HepG2 (cell line): ENCODE results near the gene VWA7. TPM values are rescaled to one million over a fixed set of nuclear protein-coding genes. Genes with fewer than 3 reads are reported as not detected.

Experiments
- ADNP ChIP-seq: sonication (generic); formaldehyde crosslinking; IDR thresholded peaks from 2 replicates; pipeline ENCODE4 v1.4.0; 2020; ENCODE audit warnings: missing genetic modification reagents
- GABPB1 ChIP-seq: IDR thresholded peaks from 2 replicates; pipeline ENCODE4 v1.6.1; 2016; ENCODE audit warnings: mild to moderate bottlenecking, missing genetic modification reagents, moderate library complexity, missing compliant biosample characterization
- HDAC1 ChIP-seq: sonication (generic); formaldehyde crosslinking; IDR thresholded peaks from 2 replicates; pipeline ENCODE4 v1.5.1; 2020; ENCODE audit warnings: mild to moderate bottlenecking, missing genetic modification reagents
- HNRNPK ChIP-seq: fragments of 200-400 bp; formaldehyde crosslinking; IDR thresholded peaks from 2 replicates; pipeline ENCODE4 v1.6.1; 2018; ENCODE audit warnings: low read length, low read depth, moderate library complexity, mild to moderate bottlenecking; ENCODE audit not compliant: poor library complexity, severe bottlenecking
- NFIB ChIP-seq: sonication (generic); formaldehyde crosslinking; IDR thresholded peaks from 2 replicates; pipeline ENCODE4 v1.9.0; 2021; ENCODE audit warnings: missing genetic modification reagents, mild to moderate bottlenecking, borderline replicate concordance
- REXO4 ChIP-seq: sonication (generic); formaldehyde crosslinking; IDR thresholded peaks from 2 replicates; pipeline ENCODE4 v1.8.0; 2022; ENCODE audit warnings: missing genetic modification reagents, mild to moderate bottlenecking, borderline replicate concordance
- RFX3 ChIP-seq: IDR thresholded peaks from 2 replicates; pipeline ENCODE4 v1.6.1; 2016; ENCODE audit warnings: missing biosample characterization, missing genetic modification reagents
- SIN3B ChIP-seq: fragments of 150-350 bp; IDR thresholded peaks from 2 replicates; pipeline ENCODE4 v1.6.1; 2014; ENCODE audit warnings: low read length
- TRIM24 ChIP-seq: sonication (generic); formaldehyde crosslinking; IDR thresholded peaks from 2 replicates; pipeline ENCODE4 v1.8.0; 2022; ENCODE audit warnings: mild to moderate bottlenecking, missing genetic modification reagents
- ZKSCAN1 ChIP-seq: fragments of 150-350 bp; IDR thresholded peaks from 2 replicates; pipeline ENCODE4 v1.6.1; 2014; ENCODE audit warnings: low read length
- ZNF124 ChIP-seq: sonication (generic); formaldehyde crosslinking; IDR thresholded peaks from 2 replicates; pipeline ENCODE4 v1.4.0; 2020; ENCODE audit warnings: missing genetic modification reagents
- ZNF17 ChIP-seq: sonication (generic); formaldehyde crosslinking; IDR thresholded peaks from 2 replicates; pipeline ENCODE4 v1.5.0; 2020; ENCODE audit warnings: mild to moderate bottlenecking, missing genetic modification reagents
- ZNF264 ChIP-seq: sonication (generic); formaldehyde crosslinking; IDR thresholded peaks from 2 replicates; pipeline ENCODE4 v1.4.0; 2020; ENCODE audit warnings: missing genetic modification reagents
- ZNF343 ChIP-seq: sonication (generic); formaldehyde crosslinking; IDR thresholded peaks from 2 replicates; pipeline ENCODE4 v1.4.0; 2020; ENCODE audit warnings: mild to moderate bottlenecking, missing genetic modification reagents
- ZNF549 ChIP-seq: sonication (generic); formaldehyde crosslinking; IDR thresholded peaks from 2 replicates; pipeline ENCODE4 v1.5.0; 2020; ENCODE audit warnings: missing genetic modification reagents
- ZNF75D ChIP-seq: sonication (generic); formaldehyde crosslinking; IDR thresholded peaks from 2 replicates; pipeline ENCODE4 v1.8.1; 2023; ENCODE audit warnings: missing genetic modification reagents, mild to moderate bottlenecking, borderline replicate concordance
- ZNF780A ChIP-seq: sonication (generic); formaldehyde crosslinking; IDR thresholded peaks from 2 replicates; pipeline ENCODE4 v1.8.0; 2022; ENCODE audit warnings: mild to moderate bottlenecking, missing genetic modification reagents, moderate library complexity
- ZNF790 ChIP-seq: sonication (generic); formaldehyde crosslinking; IDR thresholded peaks from 2 replicates; pipeline ENCODE4 v1.8.0; 2022; ENCODE audit warnings: missing genetic modification reagents, mild to moderate bottlenecking, borderline replicate concordance
- ZNF841 ChIP-seq: sonication (generic); formaldehyde crosslinking; IDR thresholded peaks from 2 replicates; pipeline ENCODE4 v1.8.1; 2023; ENCODE audit warnings: missing genetic modification reagents, borderline replicate concordance
- polyA plus RNA-seq, 8 experiments: library from polyadenylated mRNA; depleted of rRNA in 3 of 8; stranded (reverse) in 7 of 8; unstranded in 1 of 8; fragments of >200 nt; fragmentation: Illumina TruSeq in 4 of 8; extraction: Trizol in 4 of 8; gene quantifications; 2 replicates each; pipeline versions ENCODE4 v1.2.1 to v1.2.3, GENCODE V29; 2011 to 2016; ENCODE audit warnings: low read depth in 4 of 8, missing spikeins in 1 of 8, mixed read lengths in 1 of 8; ENCODE audit not compliant: insufficient read depth in 1 of 8
- total RNA-seq, 5 experiments: library from RNA; depleted of rRNA; stranded (reverse); fragments of >200 nt; fragmentation: Illumina TruSeq; extraction: Trizol; gene quantifications; 2 replicates each; pipeline ENCODE4 v1.2.3, GENCODE V29; 2016; ENCODE audit warnings: low read depth in 1 of 5
- TF ChIP-seq, protein P1 (sequence below): sonication (generic); formaldehyde crosslinking; IDR thresholded peaks from 2 replicates; pipeline ENCODE4 v1.4.0; 2020; ENCODE audit warnings: missing genetic modification reagents
- TF ChIP-seq, protein P2 (sequence below): sonication (generic); formaldehyde crosslinking; IDR thresholded peaks from 2 replicates; pipeline ENCODE4 v1.4.0; 2020; ENCODE audit warnings: missing genetic modification reagents

The VWA7 gene
- total and polyA plus RNA-seq, 2 of the 13 experiments (the other 11 are each of a cell fraction or from before 2014, with no cell fraction given) = 0.86 to 3.3 TPM

DNA sequence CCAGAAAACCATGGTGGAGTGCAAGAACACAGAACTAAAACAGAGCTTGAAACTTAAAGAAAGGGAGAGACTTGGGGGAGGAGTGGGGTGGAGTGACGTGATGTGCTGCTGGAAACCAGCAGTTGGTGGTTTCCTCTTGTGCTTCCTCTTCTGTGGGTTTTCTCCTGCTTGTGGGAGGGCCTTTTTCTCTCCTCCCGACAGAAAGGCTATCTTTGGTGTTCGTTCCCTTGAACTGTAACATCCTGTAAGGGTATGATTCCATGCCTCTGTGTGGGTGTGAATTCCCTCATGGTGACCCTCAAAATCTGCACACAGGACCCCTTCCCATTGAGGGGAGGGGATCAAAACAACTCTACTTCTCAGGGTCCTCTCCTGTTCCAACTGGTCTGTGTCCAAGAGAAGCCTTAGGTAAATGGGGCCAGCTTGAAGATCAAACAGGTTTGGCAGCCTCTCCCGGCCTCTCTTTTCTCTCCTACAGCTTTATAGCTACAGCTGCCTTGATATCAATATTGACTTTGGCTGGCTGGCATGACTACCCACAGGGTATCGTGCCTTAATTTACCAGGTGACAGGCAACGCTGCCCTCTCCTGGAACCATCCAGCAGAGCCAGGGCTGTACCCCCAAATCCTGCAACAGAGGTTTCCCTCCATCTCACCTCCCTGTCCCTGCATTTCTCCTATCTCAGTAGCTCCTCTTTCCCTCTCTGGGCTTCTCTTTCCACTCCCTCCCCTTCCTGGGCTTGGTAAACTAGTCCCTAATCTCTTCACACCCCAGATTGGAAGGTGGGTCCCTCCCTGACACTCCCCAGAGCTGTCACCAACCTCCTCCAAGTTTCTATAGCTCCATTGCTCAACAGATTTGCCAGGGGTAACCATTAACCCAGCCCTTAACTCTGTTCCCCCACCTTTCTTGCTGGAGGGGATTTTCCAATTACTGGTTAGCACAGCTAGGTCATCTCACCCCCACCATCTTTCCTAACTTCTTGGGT is 38.8 kb downstream of the VWA7 start (continued):
- TF ChIP-seq, protein P1, sequence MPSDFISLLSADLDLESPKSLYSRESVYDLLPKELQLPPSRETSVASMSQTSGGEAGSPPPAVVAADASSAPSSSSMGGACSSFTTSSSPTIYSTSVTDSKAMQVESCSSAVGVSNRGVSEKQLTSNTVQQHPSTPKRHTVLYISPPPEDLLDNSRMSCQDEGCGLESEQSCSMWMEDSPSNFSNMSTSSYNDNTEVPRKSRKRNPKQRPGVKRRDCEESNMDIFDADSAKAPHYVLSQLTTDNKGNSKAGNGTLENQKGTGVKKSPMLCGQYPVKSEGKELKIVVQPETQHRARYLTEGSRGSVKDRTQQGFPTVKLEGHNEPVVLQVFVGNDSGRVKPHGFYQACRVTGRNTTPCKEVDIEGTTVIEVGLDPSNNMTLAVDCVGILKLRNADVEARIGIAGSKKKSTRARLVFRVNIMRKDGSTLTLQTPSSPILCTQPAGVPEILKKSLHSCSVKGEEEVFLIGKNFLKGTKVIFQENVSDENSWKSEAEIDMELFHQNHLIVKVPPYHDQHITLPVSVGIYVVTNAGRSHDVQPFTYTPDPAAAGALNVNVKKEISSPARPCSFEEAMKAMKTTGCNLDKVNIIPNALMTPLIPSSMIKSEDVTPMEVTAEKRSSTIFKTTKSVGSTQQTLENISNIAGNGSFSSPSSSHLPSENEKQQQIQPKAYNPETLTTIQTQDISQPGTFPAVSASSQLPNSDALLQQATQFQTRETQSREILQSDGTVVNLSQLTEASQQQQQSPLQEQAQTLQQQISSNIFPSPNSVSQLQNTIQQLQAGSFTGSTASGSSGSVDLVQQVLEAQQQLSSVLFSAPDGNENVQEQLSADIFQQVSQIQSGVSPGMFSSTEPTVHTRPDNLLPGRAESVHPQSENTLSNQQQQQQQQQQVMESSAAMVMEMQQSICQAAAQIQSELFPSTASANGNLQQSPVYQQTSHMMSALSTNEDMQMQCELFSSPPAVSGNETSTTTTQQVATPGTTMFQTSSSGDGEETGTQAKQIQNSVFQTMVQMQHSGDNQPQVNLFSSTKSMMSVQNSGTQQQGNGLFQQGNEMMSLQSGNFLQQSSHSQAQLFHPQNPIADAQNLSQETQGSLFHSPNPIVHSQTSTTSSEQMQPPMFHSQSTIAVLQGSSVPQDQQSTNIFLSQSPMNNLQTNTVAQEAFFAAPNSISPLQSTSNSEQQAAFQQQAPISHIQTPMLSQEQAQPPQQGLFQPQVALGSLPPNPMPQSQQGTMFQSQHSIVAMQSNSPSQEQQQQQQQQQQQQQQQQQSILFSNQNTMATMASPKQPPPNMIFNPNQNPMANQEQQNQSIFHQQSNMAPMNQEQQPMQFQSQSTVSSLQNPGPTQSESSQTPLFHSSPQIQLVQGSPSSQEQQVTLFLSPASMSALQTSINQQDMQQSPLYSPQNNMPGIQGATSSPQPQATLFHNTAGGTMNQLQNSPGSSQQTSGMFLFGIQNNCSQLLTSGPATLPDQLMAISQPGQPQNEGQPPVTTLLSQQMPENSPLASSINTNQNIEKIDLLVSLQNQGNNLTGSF = no peak
- TF ChIP-seq ZKSCAN1 = no peak
- TF ChIP-seq TRIM24 (CRISPR knock-in tag) = no peak
- no peak for TF ChIP-seq ZNF75D (CRISPR knock-in tag)
- TF ChIP-seq ZNF549 (CRISPR knock-in tag) = no peak
- TF ChIP-seq ZNF124 (CRISPR knock-in tag) = no peak
- TF ChIP-seq ZNF343 (CRISPR knock-in tag) = no peak; the same call in 1 of the 2 replicates
- no peak for TF ChIP-seq RFX3
- TF ChIP-seq, protein P2, sequence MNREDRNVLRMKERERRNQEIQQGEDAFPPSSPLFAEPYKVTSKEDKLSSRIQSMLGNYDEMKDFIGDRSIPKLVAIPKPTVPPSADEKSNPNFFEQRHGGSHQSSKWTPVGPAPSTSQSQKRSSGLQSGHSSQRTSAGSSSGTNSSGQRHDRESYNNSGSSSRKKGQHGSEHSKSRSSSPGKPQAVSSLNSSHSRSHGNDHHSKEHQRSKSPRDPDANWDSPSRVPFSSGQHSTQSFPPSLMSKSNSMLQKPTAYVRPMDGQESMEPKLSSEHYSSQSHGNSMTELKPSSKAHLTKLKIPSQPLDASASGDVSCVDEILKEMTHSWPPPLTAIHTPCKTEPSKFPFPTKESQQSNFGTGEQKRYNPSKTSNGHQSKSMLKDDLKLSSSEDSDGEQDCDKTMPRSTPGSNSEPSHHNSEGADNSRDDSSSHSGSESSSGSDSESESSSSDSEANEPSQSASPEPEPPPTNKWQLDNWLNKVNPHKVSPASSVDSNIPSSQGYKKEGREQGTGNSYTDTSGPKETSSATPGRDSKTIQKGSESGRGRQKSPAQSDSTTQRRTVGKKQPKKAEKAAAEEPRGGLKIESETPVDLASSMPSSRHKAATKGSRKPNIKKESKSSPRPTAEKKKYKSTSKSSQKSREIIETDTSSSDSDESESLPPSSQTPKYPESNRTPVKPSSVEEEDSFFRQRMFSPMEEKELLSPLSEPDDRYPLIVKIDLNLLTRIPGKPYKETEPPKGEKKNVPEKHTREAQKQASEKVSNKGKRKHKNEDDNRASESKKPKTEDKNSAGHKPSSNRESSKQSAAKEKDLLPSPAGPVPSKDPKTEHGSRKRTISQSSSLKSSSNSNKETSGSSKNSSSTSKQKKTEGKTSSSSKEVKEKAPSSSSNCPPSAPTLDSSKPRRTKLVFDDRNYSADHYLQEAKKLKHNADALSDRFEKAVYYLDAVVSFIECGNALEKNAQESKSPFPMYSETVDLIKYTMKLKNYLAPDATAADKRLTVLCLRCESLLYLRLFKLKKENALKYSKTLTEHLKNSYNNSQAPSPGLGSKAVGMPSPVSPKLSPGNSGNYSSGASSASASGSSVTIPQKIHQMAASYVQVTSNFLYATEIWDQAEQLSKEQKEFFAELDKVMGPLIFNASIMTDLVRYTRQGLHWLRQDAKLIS (CRISPR knock-in tag) = no peak; the same call in none of the 2 replicates
- TF ChIP-seq ZNF264 (CRISPR knock-in tag) = peak; percentile 28; the same call in 1 of the 2 replicates
- TF ChIP-seq HNRNPK = peak; percentile 1
- no peak for TF ChIP-seq NFIB (CRISPR knock-in tag)
- TF ChIP-seq ZNF841 (CRISPR knock-in tag) = no peak
- no peak for TF ChIP-seq REXO4 (CRISPR knock-in tag)
- TF ChIP-seq GABPB1 (CRISPR knock-in tag) = no peak; the same call in 1 of the 2 replicates
- TF ChIP-seq HDAC1 = no peak; the same call in 1 of the 2 replicates
- TF ChIP-seq ZNF780A (CRISPR knock-in tag) = peak; percentile 55; the same call in 1 of the 2 replicates
- no peak for TF ChIP-seq ZNF790 (CRISPR knock-in tag)
- no peak for TF ChIP-seq ADNP (CRISPR knock-in tag)
- TF ChIP-seq ZNF17 = no peak
- peak; percentile 55; the same call in 1 of the 2 replicates for TF ChIP-seq SIN3B
